ENCODE measurements around the gene VIT.
A peak's percentile ranks its signal among the peaks of the same experiment; 100 is the strongest.

VIT gene, protein sequence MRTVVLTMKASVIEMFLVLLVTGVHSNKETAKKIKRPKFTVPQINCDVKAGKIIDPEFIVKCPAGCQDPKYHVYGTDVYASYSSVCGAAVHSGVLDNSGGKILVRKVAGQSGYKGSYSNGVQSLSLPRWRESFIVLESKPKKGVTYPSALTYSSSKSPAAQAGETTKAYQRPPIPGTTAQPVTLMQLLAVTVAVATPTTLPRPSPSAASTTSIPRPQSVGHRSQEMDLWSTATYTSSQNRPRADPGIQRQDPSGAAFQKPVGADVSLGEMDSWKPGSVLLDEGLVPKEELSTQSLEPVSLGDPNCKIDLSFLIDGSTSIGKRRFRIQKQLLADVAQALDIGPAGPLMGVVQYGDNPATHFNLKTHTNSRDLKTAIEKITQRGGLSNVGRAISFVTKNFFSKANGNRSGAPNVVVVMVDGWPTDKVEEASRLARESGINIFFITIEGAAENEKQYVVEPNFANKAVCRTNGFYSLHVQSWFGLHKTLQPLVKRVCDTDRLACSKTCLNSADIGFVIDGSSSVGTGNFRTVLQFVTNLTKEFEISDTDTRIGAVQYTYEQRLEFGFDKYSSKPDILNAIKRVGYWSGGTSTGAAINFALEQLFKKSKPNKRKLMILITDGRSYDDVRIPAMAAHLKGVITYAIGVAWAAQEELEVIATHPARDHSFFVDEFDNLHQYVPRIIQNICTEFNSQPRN

GRCh38 chr2:36696533-36696932 lies at the start of gene VIT:
Gene VIT (plus strand): TSS chr2:36696707. CDS start chr2:36716371, 19,664 bp downstream.
- no peaks in the 10 kb centered on the region for H3K27me3 ChIP-seq (ENCODE audit: control insufficient read depth in 1 of 2, insufficient read depth in 2 of 2, low read length in 2 of 2)
- no peak within 1 kb of the TSS for H3K9ac ChIP-seq (ENCODE audit: low read length in 2 of 2)
- H3K9me3 ChIP-seq (ENCODE audit: control insufficient read depth in 2 of 2, low read length in 2 of 2): no peaks in the 10 kb centered on the region
- peak within 1 kb of the TSS in 1 of 2 donors; percentile 56 for H3K4me3 ChIP-seq (ENCODE audit: low read length in 2 of 2)
- no peaks in the 10 kb centered on the region for H3K4me1 ChIP-seq (ENCODE audit: control insufficient read depth, insufficient read depth, low read length)
- no peak within 1 kb of the TSS for H3K27ac ChIP-seq (ENCODE audit: low read length)
- H3K36me3 ChIP-seq (ENCODE audit: control insufficient read depth in 2 of 2, insufficient read depth in 2 of 2, low read length in 2 of 2): no peaks in the 10 kb centered on the region

GRCh38 chr2:36650031-36650829 lies 46.3 kb upstream of the VIT start:
- Histone ChIP-seq H3K36me3 (ENCODE audit: control insufficient read depth in 2 of 2, insufficient read depth in 2 of 2, low read length in 2 of 2) (no peaks in the 10 kb centered on the region), H3K4me3 (ENCODE audit: low read length in 2 of 2) (no peak overlapping the region), H3K4me1 (ENCODE audit: control insufficient read depth, insufficient read depth, low read length) (no peaks in the 10 kb centered on the region), H3K27ac (ENCODE audit: low read length) (no peak overlapping the region), H3K9me3 (ENCODE audit: control insufficient read depth in 2 of 2, low read length in 2 of 2) (no peaks in the 10 kb centered on the region), H3K9ac (ENCODE audit: low read length in 2 of 2) (no peak overlapping the region), H3K27me3 (ENCODE audit: control insufficient read depth in 1 of 2, insufficient read depth in 2 of 2, low read length in 2 of 2) (no peaks in the 10 kb centered on the region)

GRCh38 chr2:36653155-36653554 lies 43.4 kb upstream of the VIT start:
- Histone ChIP-seq H3K27me3 (ENCODE audit: control insufficient read depth in 1 of 2, insufficient read depth in 2 of 2, low read length in 2 of 2) (no peaks in the 10 kb centered on the region), H3K4me3 (ENCODE audit: low read length in 2 of 2) (no peak overlapping the region), H3K9me3 (ENCODE audit: control insufficient read depth in 2 of 2, low read length in 2 of 2) (no peaks in the 10 kb centered on the region), H3K36me3 (ENCODE audit: control insufficient read depth in 2 of 2, insufficient read depth in 2 of 2, low read length in 2 of 2) (no peaks in the 10 kb centered on the region), H3K27ac (ENCODE audit: low read length) (no peak overlapping the region), H3K9ac (ENCODE audit: low read length in 2 of 2) (no peak overlapping the region), H3K4me1 (ENCODE audit: control insufficient read depth, insufficient read depth, low read length) (no peaks in the 10 kb centered on the region)

- no peaks in the 10 kb centered on the region for H3K4me1 ChIP-seq (ENCODE audit: control insufficient read depth, insufficient read depth, low read length)
- no peaks in the 10 kb centered on the region for H3K27me3 ChIP-seq (ENCODE audit: control insufficient read depth in 1 of 2, insufficient read depth in 2 of 2, low read length in 2 of 2)
- H3K9ac ChIP-seq (ENCODE audit: low read length in 2 of 2): no peak overlapping the region
- H3K4me3 ChIP-seq (ENCODE audit: low read length in 2 of 2): no peak overlapping the region
- no peak overlapping the region for H3K27ac ChIP-seq (ENCODE audit: low read length)
- no peaks in the 10 kb centered on the region for H3K9me3 ChIP-seq (ENCODE audit: control insufficient read depth in 2 of 2, low read length in 2 of 2)
- H3K36me3 ChIP-seq (ENCODE audit: control insufficient read depth in 2 of 2, insufficient read depth in 2 of 2, low read length in 2 of 2): no peaks in the 10 kb centered on the region
Observed at GRCh38 chr2:36653967-36654694, 42.4 kb upstream of the VIT start.

DNA sequence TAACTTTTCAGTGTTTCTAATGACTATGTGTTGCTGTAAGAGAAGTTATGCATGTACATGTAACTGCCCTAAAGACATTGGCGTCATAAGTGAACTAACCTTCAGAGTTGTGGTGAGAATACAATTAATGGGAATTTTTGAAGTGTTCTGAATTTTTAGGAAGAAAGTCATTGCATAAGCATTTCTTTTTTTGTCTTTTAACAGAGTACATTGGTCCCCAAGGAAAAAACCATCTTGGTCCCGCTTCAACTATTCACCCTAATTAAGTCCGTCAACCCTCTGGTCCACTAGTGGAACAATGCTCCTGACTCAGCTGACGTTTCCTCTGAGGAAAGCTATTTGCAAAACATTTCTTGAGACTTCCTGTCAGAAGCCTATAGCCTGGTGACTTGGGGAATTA lies 41.1 kb upstream of the VIT start:
- Histone ChIP-seq H3K9ac (ENCODE audit: low read length in 2 of 2) (no peak overlapping the region), H3K36me3 (ENCODE audit: control insufficient read depth in 2 of 2, insufficient read depth in 2 of 2, low read length in 2 of 2) (no peaks in the 10 kb centered on the region), H3K27me3 (ENCODE audit: control insufficient read depth in 1 of 2, insufficient read depth in 2 of 2, low read length in 2 of 2) (no peaks in the 10 kb centered on the region), H3K27ac (ENCODE audit: low read length) (no peak overlapping the region), H3K9me3 (ENCODE audit: control insufficient read depth in 2 of 2, low read length in 2 of 2) (no peaks in the 10 kb centered on the region), H3K4me1 (ENCODE audit: control insufficient read depth, insufficient read depth, low read length) (no peaks in the 10 kb centered on the region), H3K4me3 (ENCODE audit: low read length in 2 of 2) (no peak overlapping the region)

- Histone ChIP-seq H3K9ac (ENCODE audit: low read length in 2 of 2) (no peak overlapping the region), H3K27me3 (ENCODE audit: control insufficient read depth in 1 of 2, insufficient read depth in 2 of 2, low read length in 2 of 2) (no peaks in the 10 kb centered on the region), H3K4me1 (ENCODE audit: control insufficient read depth, insufficient read depth, low read length) (no peaks in the 10 kb centered on the region), H3K9me3 (ENCODE audit: control insufficient read depth in 2 of 2, low read length in 2 of 2) (no peaks in the 10 kb centered on the region), H3K4me3 (ENCODE audit: low read length in 2 of 2) (no peak overlapping the region), H3K36me3 (ENCODE audit: control insufficient read depth in 2 of 2, insufficient read depth in 2 of 2, low read length in 2 of 2) (no peaks in the 10 kb centered on the region), H3K27ac (ENCODE audit: low read length) (no peak overlapping the region)
Observed at GRCh38 chr2:36657703-36658102, 38.8 kb upstream of the VIT start.

DNA sequence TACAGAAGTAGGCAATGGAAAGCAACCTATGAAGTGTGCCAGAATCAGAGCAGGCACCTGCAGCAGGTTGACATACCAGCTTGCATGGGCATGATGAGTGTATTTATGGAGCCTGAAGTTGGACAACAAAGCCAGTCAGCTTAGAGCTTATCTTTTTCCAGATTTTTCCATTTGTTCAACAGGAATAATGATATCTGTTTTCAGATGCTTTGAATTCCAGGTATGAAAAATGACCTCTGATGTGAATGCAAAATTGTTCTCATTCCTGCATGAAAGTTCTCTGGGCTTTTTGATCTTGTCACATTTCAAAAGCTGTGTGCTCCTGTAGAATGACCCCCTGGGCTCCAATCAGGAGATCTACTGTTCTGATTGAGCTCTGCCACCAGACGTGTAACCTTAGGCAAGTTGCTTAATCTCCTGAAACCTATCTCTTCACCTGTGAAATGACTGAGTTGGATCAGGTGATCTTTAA lies 38.2 kb upstream of the VIT start:
- no peak overlapping the region for H3K4me3 ChIP-seq (ENCODE audit: low read length in 2 of 2)
- H3K4me1 ChIP-seq (ENCODE audit: control insufficient read depth, insufficient read depth, low read length): no peaks in the 10 kb centered on the region
- H3K27me3 ChIP-seq (ENCODE audit: control insufficient read depth in 1 of 2, insufficient read depth in 2 of 2, low read length in 2 of 2): no peaks in the 10 kb centered on the region
- no peak overlapping the region for H3K9ac ChIP-seq (ENCODE audit: low read length in 2 of 2)
- H3K36me3 ChIP-seq (ENCODE audit: control insufficient read depth in 2 of 2, insufficient read depth in 2 of 2, low read length in 2 of 2): no peaks in the 10 kb centered on the region
- no peaks in the 10 kb centered on the region for H3K9me3 ChIP-seq (ENCODE audit: control insufficient read depth in 2 of 2, low read length in 2 of 2)
- H3K27ac ChIP-seq (ENCODE audit: low read length): no peak overlapping the region

DNA sequence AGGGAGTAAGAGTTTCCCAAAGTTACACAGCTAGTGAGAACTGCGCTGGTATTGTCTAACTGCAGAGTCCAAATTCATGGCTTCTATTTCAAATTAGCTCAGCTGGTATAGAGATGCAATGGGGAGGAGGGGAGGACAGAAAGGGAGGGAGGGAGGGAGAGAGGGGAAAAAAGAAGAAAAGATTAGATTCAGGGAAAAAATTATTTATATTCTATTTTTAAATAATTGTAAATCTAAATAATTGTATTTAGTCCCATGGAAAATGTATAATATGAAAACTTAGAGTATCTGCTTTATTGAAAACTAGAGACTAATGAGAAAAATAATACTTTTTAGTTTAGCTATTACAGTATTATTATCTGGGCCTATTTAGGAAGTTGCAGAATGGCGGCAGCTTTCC lies 37.3 kb upstream of the VIT start:
- no peak overlapping the region for H3K27ac ChIP-seq (ENCODE audit: low read length)
- H3K27me3 ChIP-seq (ENCODE audit: control insufficient read depth in 1 of 2, insufficient read depth in 2 of 2, low read length in 2 of 2): no peaks in the 10 kb centered on the region
- H3K9ac ChIP-seq (ENCODE audit: low read length in 2 of 2): no peak overlapping the region
- H3K9me3 ChIP-seq (ENCODE audit: control insufficient read depth in 2 of 2, low read length in 2 of 2): no peaks in the 10 kb centered on the region
- no peaks in the 10 kb centered on the region for H3K36me3 ChIP-seq (ENCODE audit: control insufficient read depth in 2 of 2, insufficient read depth in 2 of 2, low read length in 2 of 2)
- H3K4me1 ChIP-seq (ENCODE audit: control insufficient read depth, insufficient read depth, low read length): no peaks in the 10 kb centered on the region
- no peak overlapping the region for H3K4me3 ChIP-seq (ENCODE audit: low read length in 2 of 2)

DNA sequence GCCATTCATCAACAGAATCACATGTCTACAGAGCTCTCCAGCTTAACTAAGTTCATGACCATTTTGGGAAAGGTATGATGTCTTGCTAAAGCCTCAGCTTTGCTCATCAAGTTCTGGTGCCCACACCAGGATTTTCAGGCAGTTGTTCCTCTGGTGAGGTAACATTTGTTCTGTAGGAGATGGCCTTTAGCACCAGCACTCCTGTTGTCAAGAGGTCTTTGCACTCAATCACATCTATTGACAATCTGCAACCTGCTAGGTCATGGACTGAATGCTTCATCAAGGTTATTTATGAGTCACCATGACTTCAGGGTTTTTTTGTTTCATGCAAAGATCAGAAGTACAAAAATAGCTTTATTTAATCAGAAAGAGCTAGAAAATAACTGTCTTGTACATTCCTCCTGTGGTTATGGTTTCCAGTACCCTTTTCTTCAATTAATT lies 36.6 kb upstream of the VIT start:
- Histone ChIP-seq H3K9me3 (ENCODE audit: control insufficient read depth in 2 of 2, low read length in 2 of 2) (no peaks in the 10 kb centered on the region), H3K27ac (ENCODE audit: low read length) (no peak overlapping the region), H3K27me3 (ENCODE audit: control insufficient read depth in 1 of 2, insufficient read depth in 2 of 2, low read length in 2 of 2) (no peaks in the 10 kb centered on the region), H3K4me3 (ENCODE audit: low read length in 2 of 2) (no peak overlapping the region), H3K4me1 (ENCODE audit: control insufficient read depth, insufficient read depth, low read length) (no peaks in the 10 kb centered on the region), H3K9ac (ENCODE audit: low read length in 2 of 2) (no peak overlapping the region), H3K36me3 (ENCODE audit: control insufficient read depth in 2 of 2, insufficient read depth in 2 of 2, low read length in 2 of 2) (no peaks in the 10 kb centered on the region)

DNA sequence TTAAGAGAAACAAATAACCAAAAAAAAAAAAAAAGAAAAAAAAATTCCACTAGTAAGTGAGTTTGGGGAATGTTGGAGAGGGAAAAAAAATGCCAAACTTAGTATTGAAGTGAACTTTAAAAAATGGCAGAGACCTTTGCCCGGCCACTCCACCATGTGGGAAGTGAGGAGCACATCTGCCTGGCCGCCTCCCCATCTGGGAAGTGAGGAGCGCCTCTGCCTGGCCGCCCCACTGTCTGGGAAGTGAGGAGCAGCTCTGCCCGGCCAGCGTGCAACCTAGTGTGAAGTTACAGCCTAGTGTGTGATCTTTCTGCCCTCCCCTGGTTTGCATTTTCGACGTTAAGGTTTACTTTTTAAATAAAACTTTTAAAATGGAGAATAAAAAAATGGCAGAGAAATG lies 33.9 kb upstream of the VIT start:
- no peak overlapping the region for H3K4me3 ChIP-seq (ENCODE audit: low read length in 2 of 2)
- H3K27ac ChIP-seq (ENCODE audit: low read length): no peak overlapping the region
- H3K9me3 ChIP-seq (ENCODE audit: control insufficient read depth in 2 of 2, low read length in 2 of 2): no peaks in the 10 kb centered on the region
- H3K4me1 ChIP-seq (ENCODE audit: control insufficient read depth, insufficient read depth, low read length): no peaks in the 10 kb centered on the region
- no peak overlapping the region for H3K9ac ChIP-seq (ENCODE audit: low read length in 2 of 2)
- H3K36me3 ChIP-seq (ENCODE audit: control insufficient read depth in 2 of 2, insufficient read depth in 2 of 2, low read length in 2 of 2): no peaks in the 10 kb centered on the region
- no peaks in the 10 kb centered on the region for H3K27me3 ChIP-seq (ENCODE audit: control insufficient read depth in 1 of 2, insufficient read depth in 2 of 2, low read length in 2 of 2)

Data from stomach smooth muscle (tissue), 2 donors.